HCT116 (cell line): ENCODE measurements around the gene NTNG1. TPM values are rescaled to one million over a fixed set of nuclear protein-coding genes. Genes with fewer than 3 reads are reported as not detected.

Experiments
- ATAC-seq: fragments of 200-7000 bp; cut with Tn5 transposase; 2 replicates; pipeline ENCODE4 v1.9.1; 2020; ENCODE audit warnings: mild to moderate bottlenecking, moderate library complexity
- BruUV-seq: library from RNA; stranded (reverse); fragments of 400-500 nt; replicated peaks from 2 replicates; lab custom pipeline; 2021; lab: Mats Ljungman, UMichigan
- CTCF ChIA-PET: fragments of 300-600 bp; sonication (Branson Sonifier 250); formaldehyde crosslinking; loops from one replicate; lab custom pipeline; 2021; ENCODE audit warnings: antibody characterized with exemption; lab: Charles Lee
- POLR2A ChIA-PET: fragments of 300-600, 350-600 bp; sonication (Branson Sonifier 250); formaldehyde crosslinking; loops from one replicate; lab custom pipeline; 2021; ENCODE audit warnings: antibody characterized with exemption; lab: Charles Lee
- RAD21 ChIA-PET, 2 experiments: fragments of 300-600 bp; sonication (Branson Sonifier 250); formaldehyde crosslinking; loops; one replicate each; lab custom pipeline; 2023; ENCODE audit warnings: low total read pairs in 2 of 2; ENCODE audit not compliant: uncharacterized antibody in 2 of 2, unreplicated experiment in 2 of 2, low non-redundant PET in 1 of 2; lab: Charles Lee
- DNase-seq: peaks from one replicate; pipeline ENCODE4 v3.0.0-alpha.2; 2010; ENCODE audit warnings: low read depth, low spot score
- H2AFZ ChIP-seq: fragments of 200-600 bp; shearing (Covaris generic), sonication (generic); 2 replicates; pipeline ENCODE4 v1.6.1; 2017; ENCODE audit warnings: low read depth, mixed run types, mixed read lengths, antibody characterized with exemption, low read length; ENCODE audit not compliant: poor library complexity, severe bottlenecking
- H3K27ac ChIP-seq: 2 replicates; pipeline ENCODE4 v1.5.1; 2012; ENCODE audit warnings: low read depth, low read length
- H3K27me3 ChIP-seq: fragments of 200-600 bp; sonication (generic); 2 replicates; pipeline ENCODE4 v1.6.1; 2016; ENCODE audit warnings: mixed run types, low read length, mixed read lengths; ENCODE audit not compliant: insufficient read depth
- H3K36me3 ChIP-seq, 2 experiments: fragments of 200-500 bp in 1 of 2; fragments of 200-600 bp in 1 of 2; sonication (Bioruptor generic) in 1 of 2; sonication (generic) in 1 of 2; 2 replicates each; pipeline versions ENCODE4 v1.5.1 to v1.6.1; 2014 to 2016; ENCODE audit warnings: low read length in 2 of 2, inconsistent platforms in 1 of 2, mixed read lengths in 1 of 2, mixed run types in 1 of 2; ENCODE audit not compliant: insufficient read depth in 2 of 2, control insufficient read depth in 1 of 2
- H3K4me1 ChIP-seq, 2 experiments: fragments of 200-600 bp in 1 of 2; sonication (generic) in 1 of 2; 2 replicates each; pipeline versions ENCODE4 v1.5.1 to v1.6.1; 2012 to 2017; ENCODE audit warnings: low read length in 2 of 2, inconsistent platforms in 1 of 2, mild to moderate bottlenecking in 1 of 2, mixed read lengths in 1 of 2, mixed run types in 1 of 2, moderate library complexity in 1 of 2; ENCODE audit not compliant: insufficient read depth in 2 of 2, control insufficient read depth in 1 of 2
- H3K4me2 ChIP-seq: fragments of 200-600 bp; sonication (generic); 2 replicates; pipeline ENCODE4 v1.6.1; 2017; ENCODE audit warnings: mixed run types, low read length, mixed read lengths
- H3K4me3 ChIP-seq, 2 experiments: fragments of 200-600 bp in 1 of 2; sonication (generic) in 1 of 2; replicated peaks in 1 of 2; 2 replicates each; pipeline ENCODE4 v1.5.1; 2011 to 2016; ENCODE audit warnings: low read length in 2 of 2, control low read depth in 1 of 2, low read depth in 1 of 2, mild to moderate bottlenecking in 1 of 2, mixed read lengths in 1 of 2, mixed run types in 1 of 2
- H3K79me2 ChIP-seq: fragments of 200-600 bp; sonication (generic); 2 replicates; pipeline ENCODE4 v1.6.1; 2017; ENCODE audit warnings: mild to moderate bottlenecking, mixed run types, low read length, moderate library complexity, mixed read lengths; ENCODE audit not compliant: insufficient read depth
- H3K9ac ChIP-seq: fragments of 200-600 bp; sonication (generic); 2 replicates; pipeline ENCODE4 v1.6.1; 2016; ENCODE audit warnings: low read length, mixed read lengths
- H3K9me2 ChIP-seq: fragments of 200-600 bp; sonication (generic), shearing (Covaris generic); 2 replicates; pipeline ENCODE4 v1.6.1; 2017; ENCODE audit warnings: mixed run types, mild to moderate bottlenecking, moderate library complexity; ENCODE audit not compliant: insufficient read depth
- H3K9me3 ChIP-seq, 2 experiments: fragments of 200-500 bp in 1 of 2; fragments of 200-600 bp in 1 of 2; sonication (Bioruptor generic) in 1 of 2; sonication (generic) in 1 of 2; 2 replicates each; pipeline ENCODE4 v1.6.1; 2014 to 2017; ENCODE audit warnings: low read length in 2 of 2, mixed read lengths in 2 of 2, inconsistent platforms in 1 of 2, low read depth in 1 of 2, mild to moderate bottlenecking in 1 of 2, mixed run types in 1 of 2, moderate library complexity in 1 of 2; ENCODE audit not compliant: control insufficient read depth in 1 of 2, insufficient read depth in 1 of 2
- H4K20me1 ChIP-seq: fragments of 200-600 bp; sonication (generic), shearing (Covaris generic); 2 replicates; pipeline ENCODE4 v1.6.1; 2017; ENCODE audit warnings: mixed run types, mild to moderate bottlenecking, moderate library complexity; ENCODE audit not compliant: insufficient read depth
- ATF3 ChIP-seq: IDR thresholded peaks from 2 replicates; pipeline ENCODE4 v1.6.1; 2012
- CEBPB ChIP-seq: IDR thresholded peaks from 2 replicates; pipeline ENCODE4 v1.6.1; 2012; ENCODE audit warnings: low read depth
- EZH2 ChIP-seq: fragments of 200-600 bp; sonication (generic); IDR thresholded peaks from 2 replicates; pipeline ENCODE4 v1.6.1; 2017; ENCODE audit warnings: antibody characterized with exemption, mixed run types
- EZH2phosphoT487 ChIP-seq: fragments of 200-600 bp; IDR thresholded peaks from 2 replicates; pipeline ENCODE4 v1.6.1; 2018; ENCODE audit warnings: antibody characterized with exemption, borderline replicate concordance
- FOSL1 ChIP-seq: IDR thresholded peaks from 2 replicates; pipeline ENCODE4 v1.6.1; 2012; ENCODE audit warnings: low read depth
- JUND ChIP-seq: IDR thresholded peaks from 2 replicates; pipeline ENCODE4 v1.6.1; 2012
- POLR2A ChIP-seq: IDR thresholded peaks from 2 replicates; pipeline ENCODE4 v1.7.0; 2011; ENCODE audit warnings: borderline replicate concordance; ENCODE audit not compliant: insufficient read depth, insufficient read length; ENCODE audit errors: extremely low read depth
- RAD21 ChIP-seq: IDR thresholded peaks from 2 replicates; pipeline ENCODE4 v1.6.1; 2012; ENCODE audit warnings: low read depth, mild to moderate bottlenecking
- SIN3A ChIP-seq: IDR thresholded peaks from 2 replicates; pipeline ENCODE4 v1.6.1; 2012; ENCODE audit warnings: low read depth
- TCF7L2 ChIP-seq: IDR thresholded peaks from 2 replicates; pipeline ENCODE4 v1.7.0; 2011; ENCODE audit warnings: borderline replicate concordance, inconsistent platforms; ENCODE audit not compliant: insufficient read depth, insufficient read length; ENCODE audit errors: extremely low read depth
- ZNF274 ChIP-seq: fragments of 200-500 bp; sonication (Bioruptor generic); IDR thresholded peaks from 2 replicates; pipeline ENCODE4 v1.6.1; 2014; ENCODE audit warnings: mild to moderate bottlenecking, low read depth, low read length, inconsistent platforms
- intact Hi-C: fragments of 100-400 bp; cut with micrococcal nuclease; formaldehyde crosslinking; loops from 2 replicates; pipeline ENCODE4 v1.10.0; 2022
- total RNA-seq: library from RNA; stranded (reverse); gene quantifications from one replicate; pipeline ENCODE4 v1.2.1, GENCODE V29; 2021; ENCODE audit not compliant: unreplicated experiment
- TF ChIP-seq, protein P1 (sequence below): IDR thresholded peaks from 2 replicates; pipeline ENCODE4 v1.6.1; 2012; ENCODE audit warnings: low read depth
- TF ChIP-seq, protein P2 (sequence below): IDR thresholded peaks from 2 replicates; pipeline ENCODE4 v1.6.1; 2011; ENCODE audit warnings: mild to moderate bottlenecking, low read length, moderate library complexity; ENCODE audit not compliant: insufficient replicate concordance; ENCODE audit errors: extremely low read depth

The NTNG1 gene
- total RNA-seq, 1 experiment from 2014 or later = not detected

DNA sequence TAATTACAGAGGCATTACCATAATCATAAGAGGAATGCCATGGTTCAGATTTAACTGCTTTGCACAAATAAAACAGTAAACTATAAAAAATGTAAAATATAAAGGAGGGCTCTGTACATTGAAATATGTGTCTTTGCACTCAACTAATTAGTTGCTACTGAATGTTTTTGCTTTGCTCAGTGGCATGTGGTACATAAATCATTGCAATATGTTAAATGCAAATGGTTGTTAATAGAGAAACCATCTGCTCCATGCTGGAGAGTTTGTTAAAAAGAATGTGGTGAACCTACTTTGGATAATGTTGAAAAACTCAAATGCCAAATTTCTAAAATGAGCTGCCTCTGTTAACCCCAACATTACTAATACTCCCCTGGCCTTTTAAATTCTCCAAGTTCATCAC, 201.5 kb downstream of the NTNG1 start:
- intact Hi-C loops = no loop called here
- no peak overlapping the region for H3K4me3 ChIP-seq
- no peaks in the 10 kb centered on the region for H3K79me2 ChIP-seq
- H4K20me1 ChIP-seq = no peaks in the 10 kb centered on the region; the same call in 1 of the 2 replicates
- ChIA-PET POLR2A (no interaction called here), CTCF (no interaction called here), RAD21 (no interaction called here)
- no peak overlapping the region for H3K27ac ChIP-seq
- TF ChIP-seq SIN3A = no peak
- TF ChIP-seq, protein P1, sequence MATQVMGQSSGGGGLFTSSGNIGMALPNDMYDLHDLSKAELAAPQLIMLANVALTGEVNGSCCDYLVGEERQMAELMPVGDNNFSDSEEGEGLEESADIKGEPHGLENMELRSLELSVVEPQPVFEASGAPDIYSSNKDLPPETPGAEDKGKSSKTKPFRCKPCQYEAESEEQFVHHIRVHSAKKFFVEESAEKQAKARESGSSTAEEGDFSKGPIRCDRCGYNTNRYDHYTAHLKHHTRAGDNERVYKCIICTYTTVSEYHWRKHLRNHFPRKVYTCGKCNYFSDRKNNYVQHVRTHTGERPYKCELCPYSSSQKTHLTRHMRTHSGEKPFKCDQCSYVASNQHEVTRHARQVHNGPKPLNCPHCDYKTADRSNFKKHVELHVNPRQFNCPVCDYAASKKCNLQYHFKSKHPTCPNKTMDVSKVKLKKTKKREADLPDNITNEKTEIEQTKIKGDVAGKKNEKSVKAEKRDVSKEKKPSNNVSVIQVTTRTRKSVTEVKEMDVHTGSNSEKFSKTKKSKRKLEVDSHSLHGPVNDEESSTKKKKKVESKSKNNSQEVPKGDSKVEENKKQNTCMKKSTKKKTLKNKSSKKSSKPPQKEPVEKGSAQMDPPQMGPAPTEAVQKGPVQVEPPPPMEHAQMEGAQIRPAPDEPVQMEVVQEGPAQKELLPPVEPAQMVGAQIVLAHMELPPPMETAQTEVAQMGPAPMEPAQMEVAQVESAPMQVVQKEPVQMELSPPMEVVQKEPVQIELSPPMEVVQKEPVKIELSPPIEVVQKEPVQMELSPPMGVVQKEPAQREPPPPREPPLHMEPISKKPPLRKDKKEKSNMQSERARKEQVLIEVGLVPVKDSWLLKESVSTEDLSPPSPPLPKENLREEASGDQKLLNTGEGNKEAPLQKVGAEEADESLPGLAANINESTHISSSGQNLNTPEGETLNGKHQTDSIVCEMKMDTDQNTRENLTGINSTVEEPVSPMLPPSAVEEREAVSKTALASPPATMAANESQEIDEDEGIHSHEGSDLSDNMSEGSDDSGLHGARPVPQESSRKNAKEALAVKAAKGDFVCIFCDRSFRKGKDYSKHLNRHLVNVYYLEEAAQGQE = no peak
- no peak for TF ChIP-seq JUND
- no peak for TF ChIP-seq EZH2phosphoT487
- H3K4me2 ChIP-seq = no peak overlapping the region
- no TSS peak for BruUV-seq
- H3K4me1 ChIP-seq = no peaks in the 10 kb centered on the region
- H3K36me3 ChIP-seq = no peaks in the 10 kb centered on the region
- no peaks in the 10 kb centered on the region for H3K27me3 ChIP-seq
- DNase-seq (no peak), ATAC-seq (no peak)
- no peak overlapping the region for H3K9ac ChIP-seq
- peaks cover 11 to 14% of the 10 kb centered on the region in 2 experiments; a peak in 2 of 4 replicates for H3K9me3 ChIP-seq
- H2AFZ ChIP-seq = no peak overlapping the region
- H3K9me2 ChIP-seq = no peaks in the 10 kb centered on the region

GRCh38 chr1:107342768-107343167, 201.9 kb downstream of the NTNG1 start:
- H3K4me1 ChIP-seq = no peaks in the 10 kb centered on the region
- no peak overlapping the region for H3K9ac ChIP-seq
- ChIA-PET RAD21 (no interaction called here), POLR2A (no interaction called here)
- H4K20me1 ChIP-seq = no peaks in the 10 kb centered on the region; the same call in 1 of the 2 replicates
- DNase-seq = no peak
- intact Hi-C loops = no loop called here
- TF ChIP-seq RAD21 (no peak), EZH2 (no peak), POLR2A (no peak), ATF3 (no peak), TCF7L2 (no peak), ZNF274 (no peak), CEBPB (no peak), FOSL1 (no peak), SIN3A (no peak)
- TF ChIP-seq, protein P2, sequence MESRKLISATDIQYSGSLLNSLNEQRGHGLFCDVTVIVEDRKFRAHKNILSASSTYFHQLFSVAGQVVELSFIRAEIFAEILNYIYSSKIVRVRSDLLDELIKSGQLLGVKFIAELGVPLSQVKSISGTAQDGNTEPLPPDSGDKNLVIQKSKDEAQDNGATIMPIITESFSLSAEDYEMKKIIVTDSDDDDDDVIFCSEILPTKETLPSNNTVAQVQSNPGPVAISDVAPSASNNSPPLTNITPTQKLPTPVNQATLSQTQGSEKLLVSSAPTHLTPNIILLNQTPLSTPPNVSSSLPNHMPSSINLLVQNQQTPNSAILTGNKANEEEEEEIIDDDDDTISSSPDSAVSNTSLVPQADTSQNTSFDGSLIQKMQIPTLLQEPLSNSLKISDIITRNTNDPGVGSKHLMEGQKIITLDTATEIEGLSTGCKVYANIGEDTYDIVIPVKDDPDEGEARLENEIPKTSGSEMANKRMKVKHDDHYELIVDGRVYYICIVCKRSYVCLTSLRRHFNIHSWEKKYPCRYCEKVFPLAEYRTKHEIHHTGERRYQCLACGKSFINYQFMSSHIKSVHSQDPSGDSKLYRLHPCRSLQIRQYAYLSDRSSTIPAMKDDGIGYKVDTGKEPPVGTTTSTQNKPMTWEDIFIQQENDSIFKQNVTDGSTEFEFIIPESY = no peak
- TF ChIP-seq, all 23 proteins: peak for 0
- H3K4me3 ChIP-seq = no peak overlapping the region
- ATAC-seq = no peak
- H3K9me3 ChIP-seq = peaks cover 11 to 14% of the 10 kb centered on the region in 2 experiments; a peak in 2 of 4 replicates
- CTCF ChIA-PET = no interaction called here
- no peaks in the 10 kb centered on the region for H3K9me2 ChIP-seq
- H3K79me2 ChIP-seq = no peaks in the 10 kb centered on the region
- no peak overlapping the region for H3K27ac ChIP-seq
- no peaks in the 10 kb centered on the region for H3K27me3 ChIP-seq
- no peaks in the 10 kb centered on the region for H3K36me3 ChIP-seq
- H2AFZ ChIP-seq = no peak overlapping the region
- BruUV-seq = no TSS peak
- H3K4me2 ChIP-seq = no peak overlapping the region
